OCI-LY3 (cell line): Measurements from ENCODE around the gene XRCC3.

Experiments used
- EZH2phosphoT487 ChIP-seq: fragments of 200-600 bp; shearing (Covaris generic); IDR thresholded peaks from 2 replicates; pipeline ENCODE4 v1.6.1; 2018; ENCODE audit warnings: antibody characterized with exemption, mixed run types, low read depth
- TF ChIP-seq, protein P1 (sequence below): fragments of 200-600, 300-600 bp; sonication (generic); IDR thresholded peaks from 2 replicates; pipeline ENCODE4 v1.5.1; 2014; ENCODE audit warnings: antibody characterized with exemption, low read length, low read depth

DNA sequence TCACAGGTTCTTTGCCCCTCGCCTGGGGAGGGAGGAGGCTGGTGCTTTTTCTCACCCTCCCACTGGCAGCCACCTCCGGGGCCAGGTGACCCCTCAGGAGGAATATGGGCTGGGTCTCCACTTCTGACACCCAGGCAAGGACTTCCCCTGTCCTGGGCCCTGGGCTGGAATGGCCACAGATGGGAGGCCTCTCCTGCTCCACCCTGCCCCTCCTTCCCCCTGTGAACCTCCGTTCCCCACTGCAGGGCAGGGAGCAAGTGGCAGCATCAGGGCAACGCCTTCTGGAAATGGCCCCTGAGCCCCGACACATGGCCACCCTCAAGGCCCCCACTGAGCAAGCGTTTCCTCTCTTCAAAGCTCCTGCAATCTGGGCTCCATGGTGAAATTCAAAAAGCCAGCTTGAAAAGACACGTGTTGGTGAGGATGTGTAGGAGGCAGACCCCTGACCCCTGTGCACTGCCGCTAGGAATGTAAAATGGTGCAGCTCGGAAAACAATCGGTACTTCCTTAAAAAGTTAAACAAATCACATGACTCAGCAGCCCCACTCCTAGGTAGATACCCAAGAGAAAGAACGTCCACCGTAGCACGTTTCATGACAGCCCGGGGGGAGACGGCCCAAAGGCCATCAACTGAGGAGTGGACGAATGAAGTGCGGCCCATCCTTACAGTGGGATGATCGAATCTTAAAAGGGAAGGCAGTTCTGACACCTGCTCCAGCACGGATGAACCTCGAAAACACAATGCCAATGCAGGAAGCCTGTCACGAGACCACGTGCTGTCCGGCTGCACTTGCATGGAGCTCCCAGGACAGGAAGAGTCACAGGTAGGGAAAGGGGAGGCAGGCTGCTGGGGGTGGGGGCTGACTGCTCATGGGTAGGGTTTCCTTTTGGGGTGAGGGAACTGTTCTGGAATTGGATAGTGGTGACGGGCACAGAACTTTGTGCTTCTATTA, 11.5 kb downstream of the XRCC3 start:
- TF ChIP-seq, protein P1, sequence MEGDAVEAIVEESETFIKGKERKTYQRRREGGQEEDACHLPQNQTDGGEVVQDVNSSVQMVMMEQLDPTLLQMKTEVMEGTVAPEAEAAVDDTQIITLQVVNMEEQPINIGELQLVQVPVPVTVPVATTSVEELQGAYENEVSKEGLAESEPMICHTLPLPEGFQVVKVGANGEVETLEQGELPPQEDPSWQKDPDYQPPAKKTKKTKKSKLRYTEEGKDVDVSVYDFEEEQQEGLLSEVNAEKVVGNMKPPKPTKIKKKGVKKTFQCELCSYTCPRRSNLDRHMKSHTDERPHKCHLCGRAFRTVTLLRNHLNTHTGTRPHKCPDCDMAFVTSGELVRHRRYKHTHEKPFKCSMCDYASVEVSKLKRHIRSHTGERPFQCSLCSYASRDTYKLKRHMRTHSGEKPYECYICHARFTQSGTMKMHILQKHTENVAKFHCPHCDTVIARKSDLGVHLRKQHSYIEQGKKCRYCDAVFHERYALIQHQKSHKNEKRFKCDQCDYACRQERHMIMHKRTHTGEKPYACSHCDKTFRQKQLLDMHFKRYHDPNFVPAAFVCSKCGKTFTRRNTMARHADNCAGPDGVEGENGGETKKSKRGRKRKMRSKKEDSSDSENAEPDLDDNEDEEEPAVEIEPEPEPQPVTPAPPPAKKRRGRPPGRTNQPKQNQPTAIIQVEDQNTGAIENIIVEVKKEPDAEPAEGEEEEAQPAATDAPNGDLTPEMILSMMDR, result no peak
- TF ChIP-seq EZH2phosphoT487, result no peak
